ENCODE results near the gene DGCR2. TPM values are rescaled to one million over a fixed set of nuclear protein-coding genes. Genes with fewer than 3 reads are reported as not detected.

Gene DGCR2
- total and polyA plus RNA-seq, 2 of the 4 experiments (the other 2 are of a cell fraction): 17.2 to 35.4 TPM

DNA sequence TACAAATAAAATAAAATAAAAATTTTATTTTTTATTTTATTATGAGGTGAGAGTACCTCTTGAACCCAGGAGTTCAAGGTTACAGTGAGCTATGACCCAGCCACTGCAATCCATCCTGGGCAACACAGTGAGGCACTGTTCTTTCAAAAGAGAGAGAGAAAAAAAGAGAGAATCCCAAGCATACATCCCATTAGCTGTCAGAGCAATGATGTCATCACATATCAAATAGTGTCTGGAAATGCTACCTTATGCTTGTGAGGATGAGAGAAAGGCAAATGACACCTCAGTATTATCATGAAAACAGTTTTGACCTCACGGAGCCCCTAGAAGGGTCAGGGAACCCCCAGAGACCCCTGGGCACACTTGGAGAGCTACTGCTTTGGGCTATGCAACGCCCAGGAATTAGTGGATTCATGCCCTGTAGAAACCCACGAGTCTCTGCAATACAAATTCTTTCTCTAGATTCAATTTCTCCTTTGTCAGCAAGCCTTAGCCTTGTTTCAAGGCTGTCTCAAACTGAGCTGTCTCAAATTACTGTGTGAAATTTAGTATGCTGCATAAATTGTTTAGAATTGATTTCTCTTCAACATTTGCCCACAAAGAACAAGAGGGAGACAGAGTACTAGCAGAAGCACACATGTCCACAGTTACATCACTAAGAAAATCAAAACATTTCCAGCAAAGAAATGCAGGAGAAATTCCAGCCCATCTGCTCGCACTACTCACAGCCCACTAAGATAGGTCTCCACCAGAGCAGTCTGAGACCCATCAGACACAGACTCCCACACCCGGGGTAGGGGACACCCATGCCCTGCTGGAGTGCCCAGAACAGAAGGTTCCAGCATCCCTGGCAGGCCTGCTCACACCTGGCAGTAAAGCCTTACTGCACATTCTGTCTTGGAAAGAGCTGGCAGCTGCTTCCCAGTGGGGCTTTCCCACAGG is 18.1 kb downstream of the DGCR2 start:
- no peak overlapping the region for H3K14ac ChIP-seq (replicated peaks; ENCODE audit: low read depth, low read length)
- dilution Hi-C loops (cut with HindIII; ENCODE audit: low sequenced_read_pairs, unreplicated experiment) (no loop called here), in situ Hi-C loops (cut with MboI; ENCODE audit: low sequenced_read_pairs) (no loop called here), intact Hi-C loops (cut with micrococcal nuclease) (no loop called here)
- peak; percentile 79 for DNase-seq
- H2BK20ac ChIP-seq (ENCODE audit: low read depth, low read length): no peak overlapping the region
- H2BK5ac ChIP-seq (ENCODE audit: low read depth, low read length, poor library complexity, severe bottlenecking): no peak overlapping the region
- no peak overlapping the region for H2AFZ ChIP-seq (replicated peaks; ENCODE audit: low read length, poor library complexity)
- peaks cover 17% of the 10 kb centered on the region for H3K4me1 ChIP-seq (ENCODE audit: control insufficient read depth, insufficient read depth, low read length)
- no peak overlapping the region for H2BK15ac ChIP-seq (ENCODE audit: low read depth, low read length)
- POLR2A ChIA-PET (ENCODE audit: unreplicated experiment): interaction anchor here (0.6 kb wide), 1 partner anchor 39 kb away, joined by 3 read pairs; no protein-coding TSS in a partner anchor
- no peak overlapping the region for H3K23ac ChIP-seq (ENCODE audit: low read depth, low read length)
- H3K9ac ChIP-seq (ENCODE audit: low read depth, low read length): no peak overlapping the region
- peak overlapping the region; percentile 40; the same call in 1 of the 2 replicates for H3K27ac ChIP-seq (ENCODE audit: insufficient read depth, low read length)
- no peaks in the 10 kb centered on the region for H3K36me3 ChIP-seq (ENCODE audit: control insufficient read depth, insufficient read depth, low read length)
- H3K79me1 ChIP-seq (ENCODE audit: low read depth in 1 of 2, low read length in 2 of 2): peaks cover 25 to 84% of the 10 kb centered on the region in 2 experiments
- H3K27me3 ChIP-seq (ENCODE audit: control insufficient read depth, insufficient read depth, low read length): no peaks in the 10 kb centered on the region
- H3K4ac ChIP-seq (ENCODE audit: low read depth, low read length): no peak overlapping the region
- no peaks in the 10 kb centered on the region for H3K9me3 ChIP-seq (ENCODE audit: control insufficient read depth, insufficient read depth, low read length)
- BruUV-seq (replicated peaks): no TSS peak
- peaks cover 84% of the 10 kb centered on the region for H4K20me1 ChIP-seq (ENCODE audit: insufficient read depth, low read length)
- H4K8ac ChIP-seq (ENCODE audit: low read depth in 2 of 2, low read length in 2 of 2): no peak overlapping the region
- H3K9me1 ChIP-seq (ENCODE audit: insufficient read depth, low read length): peaks cover 27% of the 10 kb centered on the region
- H3K4me3 ChIP-seq (ENCODE audit: insufficient read depth, low read depth, low read length): no peak overlapping the region
- no peak overlapping the region for H4K5ac ChIP-seq (ENCODE audit: low read depth, low read length)
- H3K18ac ChIP-seq (ENCODE audit: low read depth, low read length): no peak overlapping the region
- CTCF ChIA-PET: no interaction called here
- ATAC-seq (ENCODE audit: low read depth): peak; percentile 82
- peak overlapping the region; percentile 45 for H3K4me2 ChIP-seq (ENCODE audit: low read depth, low read length)
- no peak for TF ChIP-seq NFE2L2 (IDR thresholded peaks at IDR 0.05; ENCODE audit: low read depth, low read length)
- TF ChIP-seq, protein P1, sequence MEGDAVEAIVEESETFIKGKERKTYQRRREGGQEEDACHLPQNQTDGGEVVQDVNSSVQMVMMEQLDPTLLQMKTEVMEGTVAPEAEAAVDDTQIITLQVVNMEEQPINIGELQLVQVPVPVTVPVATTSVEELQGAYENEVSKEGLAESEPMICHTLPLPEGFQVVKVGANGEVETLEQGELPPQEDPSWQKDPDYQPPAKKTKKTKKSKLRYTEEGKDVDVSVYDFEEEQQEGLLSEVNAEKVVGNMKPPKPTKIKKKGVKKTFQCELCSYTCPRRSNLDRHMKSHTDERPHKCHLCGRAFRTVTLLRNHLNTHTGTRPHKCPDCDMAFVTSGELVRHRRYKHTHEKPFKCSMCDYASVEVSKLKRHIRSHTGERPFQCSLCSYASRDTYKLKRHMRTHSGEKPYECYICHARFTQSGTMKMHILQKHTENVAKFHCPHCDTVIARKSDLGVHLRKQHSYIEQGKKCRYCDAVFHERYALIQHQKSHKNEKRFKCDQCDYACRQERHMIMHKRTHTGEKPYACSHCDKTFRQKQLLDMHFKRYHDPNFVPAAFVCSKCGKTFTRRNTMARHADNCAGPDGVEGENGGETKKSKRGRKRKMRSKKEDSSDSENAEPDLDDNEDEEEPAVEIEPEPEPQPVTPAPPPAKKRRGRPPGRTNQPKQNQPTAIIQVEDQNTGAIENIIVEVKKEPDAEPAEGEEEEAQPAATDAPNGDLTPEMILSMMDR (conservative IDR thresholded peaks at IDR 0.05; ENCODE audit: low read depth, low read length): peak; percentile 22; the same call in 1 of the 2 replicates
- H2BK120ac ChIP-seq (ENCODE audit: low read depth, low read length): no peak overlapping the region
- H3K56ac ChIP-seq (ENCODE audit: extremely low read depth, insufficient read depth, low read length): no peak overlapping the region
- H4K91ac ChIP-seq (ENCODE audit: insufficient read depth, low read depth, low read length): no peak overlapping the region
- WGBS, 2 experiments (ENCODE audit: extremely low coverage in 2 of 2, insufficient read length in 1 of 2): 0% methylated on average over 1 of the region's 5 CpGs; no CpG with 5 or more reads in 1 of the 2 experiments
- no peak overlapping the region for H2AK5ac ChIP-seq (ENCODE audit: low read depth, low read length)
- H2AK9ac ChIP-seq (replicated peaks; ENCODE audit: low read depth, low read length, poor library complexity): no peak overlapping the region

Data from IMR-90 (cell line).